Spleen (tissue), 11 donors: Measurements from ENCODE around the gene CLIP2. TPM values are rescaled to one million over a fixed set of nuclear protein-coding genes. Genes with fewer than 3 reads are reported as not detected.
"Not testable (repeated sequence)": the region's sequence is repeated elsewhere in the genome, so short reads cannot be mapped to it uniquely, and the experiment has no call there.

Experiments used
- DNase-seq: peaks from one replicate; pipeline ENCODE4 v3.0.0-alpha.2; 2020
- H3K27ac ChIP-seq, 8 donors: fragments of 200-600 bp; sonication (generic) in 7 of 8; 1 replicate in 4 of 8; 2 replicates in 4 of 8; pipeline versions ENCODE4 v1.5.0 to v1.8.0; 2016 to 2021; ENCODE audit warnings: inconsistent platforms in 4 of 8, mild to moderate bottlenecking in 4 of 8, moderate library complexity in 1 of 8
- H3K27me3 ChIP-seq, 7 donors: fragments of 200-600 bp; sonication (generic) in 6 of 7; replicated peaks in 1 of 7; 1 replicate in 4 of 7; 2 replicates in 3 of 7; pipeline versions ENCODE4 v1.5.0 to v1.8.0; 2016 to 2021; ENCODE audit warnings: inconsistent platforms in 3 of 7, mild to moderate bottlenecking in 1 of 7
- H3K36me3 ChIP-seq, 6 donors: fragments of 200-600 bp; sonication (generic) in 5 of 6; 1 replicate in 4 of 6; 2 replicates in 2 of 6; pipeline versions ENCODE4 v1.5.0 to v1.8.0; 2016 to 2021; ENCODE audit warnings: inconsistent platforms in 2 of 6
- H3K4me1 ChIP-seq, 6 donors: fragments of 200-600 bp; sonication (generic) in 5 of 6; 1 replicate in 3 of 6; 2 replicates in 3 of 6; pipeline versions ENCODE4 v1.5.0 to v1.8.0; 2016 to 2021; ENCODE audit warnings: inconsistent platforms in 3 of 6
- H3K4me3 ChIP-seq, 8 donors: fragments of 200-600 bp; sonication (generic) in 7 of 8; 1 replicate in 4 of 8; 2 replicates in 4 of 8; pipeline versions ENCODE4 v1.5.0 to v1.8.0; 2016 to 2021; ENCODE audit warnings: inconsistent platforms in 4 of 8, mild to moderate bottlenecking in 4 of 8, moderate library complexity in 2 of 8
- H3K9me3 ChIP-seq, 8 donors: fragments of 200-600 bp; sonication (generic) in 7 of 8; 1 replicate in 4 of 8; 2 replicates in 4 of 8; pipeline versions ENCODE4 v1.5.0 to v1.8.0; 2016 to 2021; ENCODE audit warnings: inconsistent platforms in 4 of 8
- CTCF ChIP-seq, 11 experiments: fragments of 200-600 bp in 7 of 11; fragments of 450-650 bp in 4 of 11; sonication (generic) in 4 of 11; IDR thresholded peaks in 8 of 11; conservative IDR thresholded peaks in 3 of 11; 1 replicate in 7 of 11; 2 replicates in 4 of 11; pipeline versions ENCODE4 v1.4.0 to v1.8.0; 2016 to 2021; ENCODE audit warnings: antibody characterized with exemption in 11 of 11, inconsistent platforms in 4 of 11, mild to moderate bottlenecking in 1 of 11
- POLR2A ChIP-seq, 3 donors: fragments of 450-650 bp; IDR thresholded peaks; one replicate each; pipeline ENCODE4 v1.5.1; 2017; ENCODE audit warnings: antibody characterized with exemption in 3 of 3, mild to moderate bottlenecking in 1 of 3
- POLR2AphosphoS5 ChIP-seq, 3 donors: sonication (generic); formaldehyde crosslinking; IDR thresholded peaks; one replicate each; pipeline ENCODE4 v1.5.1; 2017; ENCODE audit warnings: antibody characterized with exemption in 3 of 3
- WGBS, 5 donors: extraction: QIAGEN DNeasy Blood & Tissue Kit in 3 of 5; methylation state at CpG; one replicate each; pipeline versions ENCODE4 v1.1.5 to v1.1.7; 2013 to 2018; 5-methylcytosine and 5-hydroxymethylcytosine counted together
- intact Hi-C: fragments of 100-400 bp; cut with DNase I; formaldehyde crosslinking; loops from one replicate; pipeline ENCODE4 v1.15.0; 2023; ENCODE audit warnings: low total_unique reads
- polyA plus RNA-seq, 3 donors: library from polyadenylated mRNA; stranded (reverse); fragments of 200-250 nt; gene quantifications; one replicate each; pipeline ENCODE4 v1.2.1, GENCODE V29; 2013
- total RNA-seq, 7 donors: library from RNA; depleted of rRNA in 3 of 7; stranded (reverse); fragments of >200 nt in 3 of 7; fragmentation: NEBNext Ultra II Directional in 4 of 7; extraction: Animal tissue kit (Norgen Biotek cat#: 25700) in 4 of 7; gene quantifications; one replicate each; pipeline versions ENCODE4 v1.1.0 to v1.2.1, GENCODE V29; 2016 to 2021
- donor health status: healthy with polysubstance abuse.
- donor health status: DM: no; HTN: no; CAD: no; lungs with moderate emphysema.
- donor health status: DM: no; HTN: no; CAD: no.
- donor health status: Bipolar disorder and iron deficiency.
- donor health status: healthy.
- donor health status: DM: no; HTN: no; CAD: no.
- donor health status: DM: yes; HTN: yes; CAD: no.

CLIP2 gene
- total and polyA plus RNA-seq, 10 donors, result 2.7 to 18.6 (median 16.9) TPM

- Histone ChIP-seq H3K4me1 (peaks cover 16 to 46% (median 40%) of the 10 kb centered on the region in 6 donors), H3K27ac (peak within 1 kb of the TSS; percentile 87 to 97 (median 94)), H3K27me3 (no peaks in the 10 kb centered on the region), H3K9me3 (no peaks in the 10 kb centered on the region), H3K36me3 (peaks cover 0 to 34% (median 21%) of the 10 kb centered on the region in 6 donors), H3K4me3 (peak within 1 kb of the TSS; percentile 61 to 94 (median 80))
- DNase-seq, result peak; percentile 99
- intact Hi-C loops, result no loop called here
- TF ChIP-seq POLR2A (IDR thresholded peaks at IDR 0.05) (peak in 2 of 3 donors; percentile 32 to 56), CTCF (IDR thresholded peaks at IDR 0.05 in 8 of 11, conservative IDR thresholded peaks at IDR 0.05 in 3 of 11) (peak; percentile 41 to 94 (median 79)), POLR2AphosphoS5 (IDR thresholded peaks at IDR 0.05) (peak; percentile 97 to 99 (median 97))
- WGBS, 5 donors, result 0 to 1% (median 0%) methylated on average over 54 to 75 of the region's 75 CpGs
Measured at GRCh38 chr7:74254129-74254857, 34.9 kb upstream of the CLIP2 start, which contains the start of gene RFC2. Gene RFC2 (minus strand): TSS chr7:74254399. CDS start chr7:74254383, 16 bp downstream.

DNA sequence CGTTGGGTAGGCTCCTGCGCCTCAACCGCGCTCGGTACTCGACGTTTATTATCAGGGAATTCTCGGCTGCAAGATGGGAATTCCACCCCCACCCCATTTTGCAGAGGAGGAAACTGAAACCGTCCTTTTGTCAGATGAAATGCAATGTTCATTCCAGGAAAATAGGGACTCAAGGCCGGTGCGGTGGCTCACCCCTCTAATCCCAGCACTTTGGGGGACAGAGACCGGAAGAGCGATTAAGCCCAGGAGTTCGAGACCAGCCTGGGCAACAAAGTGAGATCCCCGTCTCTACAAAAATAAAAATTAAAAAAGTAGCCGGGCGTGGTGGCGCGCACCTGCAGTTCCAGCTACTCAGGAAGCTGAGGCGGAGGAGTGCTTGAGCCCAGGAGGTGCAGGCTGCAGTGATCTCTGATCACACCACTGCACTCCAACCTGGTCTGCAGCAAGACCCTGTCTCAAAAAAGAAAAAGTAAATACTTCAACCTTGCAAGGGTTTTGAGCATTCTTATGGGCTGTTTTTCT lies 34.3 kb upstream of the CLIP2 start:
- Histone ChIP-seq H3K27me3 (no peaks in the 10 kb centered on the region), H3K4me1 (peaks cover 16 to 46% (median 40%) of the 10 kb centered on the region in 6 donors), H3K4me3 (peak overlapping the region; percentile 61 to 94 (median 80)), H3K36me3 (peaks cover 0 to 27% (median 15%) of the 10 kb centered on the region in 6 donors), H3K27ac (peak overlapping the region; percentile 87 to 97 (median 94)), H3K9me3 (no peaks in the 10 kb centered on the region)
- intact Hi-C loops, result no loop called here
- TF ChIP-seq POLR2A (IDR thresholded peaks at IDR 0.05) (no peak), POLR2AphosphoS5 (IDR thresholded peaks at IDR 0.05) (no peak), CTCF (IDR thresholded peaks at IDR 0.05 in 8 of 11, conservative IDR thresholded peaks at IDR 0.05 in 3 of 11) (no peak)
- 8 to 14% (median 11%) methylated on average over 13 to 20 of the region's 20 CpGs for WGBS, 5 donors
- DNase-seq, result peak; percentile 79

DNA sequence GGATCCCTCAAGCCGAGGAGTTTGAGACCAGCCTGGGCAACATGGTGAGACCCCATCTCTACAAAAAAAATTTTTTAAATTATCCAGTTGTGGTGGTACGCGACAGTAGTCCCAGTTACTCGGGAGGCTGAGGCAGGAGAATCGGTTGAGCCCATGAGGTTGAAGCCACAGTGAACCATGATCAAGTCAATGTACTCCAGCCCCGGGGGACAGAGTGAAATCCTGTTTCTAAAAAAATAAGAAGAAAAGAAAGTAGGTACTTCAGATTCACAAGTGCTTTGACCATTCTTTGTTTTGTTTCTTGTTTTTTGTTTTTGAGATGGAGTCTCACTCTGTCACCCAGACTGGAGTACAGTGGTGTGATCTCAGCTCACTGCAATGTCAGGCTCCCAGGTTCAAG lies 33.7 kb upstream of the CLIP2 start:
- H3K27me3 ChIP-seq, intact Hi-C loops, DNase-seq, H3K9me3 ChIP-seq: not testable (repeated sequence)
- peak overlapping the region; percentile 87 to 97 (median 94) for H3K27ac ChIP-seq
- peaks cover 0 to 22% (median 9%) of the 10 kb centered on the region in 6 donors for H3K36me3 ChIP-seq
- 70 to 82% (median 80%) methylated on average over 6 of the region's 6 CpGs for WGBS, 5 donors
- peak overlapping the region in 6 of 8 donors; percentile 61 to 94 (median 74) for H3K4me3 ChIP-seq
- H3K4me1 ChIP-seq, result peaks cover 16 to 46% (median 40%) of the 10 kb centered on the region in 6 donors

DNA sequence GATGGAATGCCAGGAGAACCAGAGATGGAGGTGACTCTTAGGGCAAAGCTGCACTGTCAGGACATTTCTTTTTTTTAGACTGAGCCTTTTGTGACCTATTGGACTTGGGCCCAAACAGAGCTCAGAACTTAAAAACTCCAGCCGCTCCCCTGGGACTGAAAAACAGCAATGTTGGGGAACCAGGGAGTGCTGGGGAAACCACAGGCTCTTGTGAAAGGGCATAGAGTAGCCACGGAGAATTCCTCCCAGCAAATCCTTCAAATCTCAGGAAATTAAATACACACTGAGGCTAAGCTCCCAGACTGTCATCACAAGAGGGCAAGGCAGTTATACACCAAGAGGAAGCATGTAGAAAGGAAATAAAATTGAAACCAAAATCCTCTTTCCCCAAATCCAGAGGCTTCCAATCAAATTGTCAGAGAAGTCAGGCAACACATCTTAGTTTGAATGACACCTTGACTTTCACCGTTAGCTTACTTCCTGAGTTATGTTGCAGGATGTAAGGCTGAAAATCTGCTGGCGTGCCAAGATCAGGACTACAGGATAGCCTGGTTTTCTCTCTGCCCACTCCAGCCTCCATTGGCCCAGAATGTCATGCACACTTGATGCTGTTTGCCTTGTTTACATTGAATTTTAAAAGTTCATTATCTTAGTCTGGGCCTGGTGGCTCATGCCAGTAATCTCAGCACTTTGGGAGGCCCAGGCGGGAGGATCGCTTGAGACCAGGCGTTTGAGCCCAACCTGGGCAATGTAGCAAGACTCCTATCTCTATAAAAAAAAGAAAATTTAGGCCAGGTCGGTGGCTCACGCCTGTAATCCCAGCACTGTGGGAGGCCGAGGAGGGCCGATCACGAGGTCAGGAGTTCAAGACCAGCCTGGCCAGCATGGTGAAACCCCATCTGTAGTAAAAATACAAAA lies 32.5 kb upstream of the CLIP2 start:
- TF ChIP-seq POLR2AphosphoS5 (IDR thresholded peaks at IDR 0.05) (no peak), POLR2A (IDR thresholded peaks at IDR 0.05) (no peak), CTCF (IDR thresholded peaks at IDR 0.05 in 8 of 11, conservative IDR thresholded peaks at IDR 0.05 in 3 of 11) (no peak)
- Histone ChIP-seq H3K4me3 (no peak overlapping the region), H3K27me3 (no peaks in the 10 kb centered on the region), H3K27ac (peak overlapping the region in 7 of 8 donors; percentile 52 to 97 (median 95)), H3K36me3 (peaks cover 0 to 9% (median 0%) of the 10 kb centered on the region in 6 donors), H3K4me1 (peaks cover 16 to 46% (median 40%) of the 10 kb centered on the region in 6 donors), H3K9me3 (no peaks in the 10 kb centered on the region)
- no peak for DNase-seq
- 70 to 78% (median 76%) methylated on average over 12 of the region's 12 CpGs for WGBS, 5 donors
- intact Hi-C loops, result no loop called here
